Ascending aorta (tissue), 2 donors: ENCODE data around the gene LIN7A. TPM values are rescaled to one million over a fixed set of nuclear protein-coding genes. Genes with fewer than 3 reads are reported as not detected.

Source experiments
- DNase-seq, 2 donors: peaks; one replicate each; pipeline ENCODE4 v3.0.0-alpha.2; 2019; ENCODE audit warnings: low spot score in 2 of 2
- H3K27ac ChIP-seq, 2 donors: fragments of 200-600 bp; sonication (generic); one replicate each; pipeline ENCODE4 v1.5.1; 2016 to 2017; ENCODE audit warnings: mild to moderate bottlenecking in 1 of 2
- H3K27me3 ChIP-seq: fragments of 200-600 bp; sonication (generic); one replicate; pipeline ENCODE4 v1.5.1; 2017
- H3K36me3 ChIP-seq, 2 donors: fragments of 200-600 bp; sonication (generic); one replicate each; pipeline ENCODE4 v1.5.1; 2016
- H3K4me1 ChIP-seq, 2 donors: fragments of 200-600 bp; sonication (generic); one replicate each; pipeline ENCODE4 v1.5.1; 2016 to 2017; ENCODE audit warnings: mild to moderate bottlenecking in 1 of 2
- H3K4me3 ChIP-seq, 2 donors: fragments of 200-600 bp; sonication (generic); one replicate each; pipeline ENCODE4 v1.5.1; 2016 to 2017; ENCODE audit warnings: mild to moderate bottlenecking in 1 of 2
- H3K9me3 ChIP-seq, 2 donors: fragments of 200-600 bp; sonication (generic); one replicate each; pipeline ENCODE4 v1.5.1; 2016
- intact Hi-C: fragments of 100-400 bp; cut with DNase I; formaldehyde crosslinking; loops from one replicate; pipeline ENCODE4 v1.15.1; 2023
- total RNA-seq: library from RNA; depleted of rRNA; stranded (reverse); fragments of >200 nt; gene quantifications from one replicate; pipeline ENCODE4 v1.1.0, GENCODE V29; 2016
- TF ChIP-seq, protein P1 (sequence below), 3 experiments: fragments of 200-600 bp in 2 of 3; fragments of 450-650 bp in 1 of 3; sonication (generic) in 2 of 3; IDR thresholded peaks; one replicate each; pipeline ENCODE4 v1.5.1; 2016 to 2019; ENCODE audit warnings: antibody characterized with exemption in 3 of 3, mild to moderate bottlenecking in 1 of 3, moderate library complexity in 1 of 3

The LIN7A gene
- total RNA-seq, 1 donor from 2014 or later: 4.6 TPM

- intact Hi-C loops: no loop called here
- no peaks in the 10 kb centered on the region for H3K27me3 ChIP-seq
- TF ChIP-seq, protein P1, sequence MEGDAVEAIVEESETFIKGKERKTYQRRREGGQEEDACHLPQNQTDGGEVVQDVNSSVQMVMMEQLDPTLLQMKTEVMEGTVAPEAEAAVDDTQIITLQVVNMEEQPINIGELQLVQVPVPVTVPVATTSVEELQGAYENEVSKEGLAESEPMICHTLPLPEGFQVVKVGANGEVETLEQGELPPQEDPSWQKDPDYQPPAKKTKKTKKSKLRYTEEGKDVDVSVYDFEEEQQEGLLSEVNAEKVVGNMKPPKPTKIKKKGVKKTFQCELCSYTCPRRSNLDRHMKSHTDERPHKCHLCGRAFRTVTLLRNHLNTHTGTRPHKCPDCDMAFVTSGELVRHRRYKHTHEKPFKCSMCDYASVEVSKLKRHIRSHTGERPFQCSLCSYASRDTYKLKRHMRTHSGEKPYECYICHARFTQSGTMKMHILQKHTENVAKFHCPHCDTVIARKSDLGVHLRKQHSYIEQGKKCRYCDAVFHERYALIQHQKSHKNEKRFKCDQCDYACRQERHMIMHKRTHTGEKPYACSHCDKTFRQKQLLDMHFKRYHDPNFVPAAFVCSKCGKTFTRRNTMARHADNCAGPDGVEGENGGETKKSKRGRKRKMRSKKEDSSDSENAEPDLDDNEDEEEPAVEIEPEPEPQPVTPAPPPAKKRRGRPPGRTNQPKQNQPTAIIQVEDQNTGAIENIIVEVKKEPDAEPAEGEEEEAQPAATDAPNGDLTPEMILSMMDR (IDR thresholded peaks at IDR 0.05): no peak
- H3K27ac ChIP-seq: no peak overlapping the region
- no peaks in the 10 kb centered on the region for H3K9me3 ChIP-seq
- no peaks in the 10 kb centered on the region for H3K36me3 ChIP-seq
- DNase-seq: no peak
- no peaks in the 10 kb centered on the region for H3K4me1 ChIP-seq
- H3K4me3 ChIP-seq: no peak overlapping the region
Measured at GRCh38 chr12:80920006-80920405, 17.7 kb downstream of the LIN7A start.

DNA sequence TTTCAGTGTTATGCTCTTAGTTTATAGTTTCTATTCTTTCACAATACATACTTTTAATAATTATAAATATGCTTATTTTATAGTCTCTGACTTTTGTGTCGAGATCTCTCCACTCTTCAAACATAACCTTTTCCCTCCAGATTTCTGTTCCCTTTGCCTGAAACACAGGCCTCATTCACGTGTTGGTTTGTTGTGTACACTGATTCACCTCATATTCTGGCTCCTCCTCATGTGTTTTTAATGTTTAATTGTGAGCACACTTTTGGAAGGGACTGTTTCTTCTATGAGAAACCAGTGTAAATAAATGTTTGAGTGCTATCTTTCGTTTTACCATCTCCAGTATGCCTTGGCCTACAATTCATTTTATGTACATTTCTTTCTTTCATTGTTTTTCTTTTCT lies 20.1 kb downstream of the LIN7A start:
- no peaks in the 10 kb centered on the region for H3K27me3 ChIP-seq
- TF ChIP-seq, protein P1 (IDR thresholded peaks at IDR 0.05): no peak
- H3K4me1 ChIP-seq: no peaks in the 10 kb centered on the region
- no peak overlapping the region for H3K27ac ChIP-seq
- no peak for DNase-seq
- H3K9me3 ChIP-seq: no peaks in the 10 kb centered on the region
- no peak overlapping the region for H3K4me3 ChIP-seq
- intact Hi-C loops: no loop called here
- no peaks in the 10 kb centered on the region for H3K36me3 ChIP-seq

DNA sequence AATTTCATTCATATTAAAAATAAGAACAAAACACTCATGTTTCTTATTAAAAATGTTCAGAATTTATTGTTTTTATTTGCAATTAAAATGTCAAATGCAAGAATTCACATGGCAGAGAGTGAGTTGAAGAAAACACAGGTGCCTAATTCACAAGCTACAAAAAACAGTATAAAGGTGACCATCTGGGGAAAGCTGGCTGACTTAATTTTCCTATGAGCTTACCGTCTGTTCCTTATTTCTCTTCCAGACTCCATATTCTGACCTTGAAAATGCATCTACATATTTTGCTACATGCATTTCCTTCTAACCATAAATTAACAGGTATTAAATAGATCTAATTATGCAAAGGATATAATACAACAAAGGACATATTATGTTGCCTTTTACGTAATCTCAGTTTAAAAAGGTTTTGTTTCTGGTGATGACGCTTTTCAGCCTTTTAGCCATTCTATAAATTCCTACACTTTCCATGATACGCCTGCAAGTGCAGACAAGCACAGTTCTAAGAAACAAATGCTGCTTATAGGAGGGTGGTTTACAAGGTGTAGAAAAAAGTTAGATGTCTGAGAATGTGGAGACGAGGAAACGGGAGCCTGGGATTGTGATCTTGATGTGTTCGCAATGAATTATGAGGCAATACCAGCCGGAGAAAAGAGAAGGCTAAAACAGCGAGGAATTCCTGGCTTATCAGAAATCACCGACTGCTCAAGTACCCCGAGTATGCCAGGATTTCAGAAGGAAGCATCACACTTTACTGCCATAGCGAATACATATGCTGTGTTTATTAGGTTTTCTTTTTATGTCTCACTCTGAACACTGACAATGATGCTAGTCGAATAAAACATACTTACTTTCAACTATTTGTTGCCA lies 24.6 kb downstream of the LIN7A start:
- no peaks in the 10 kb centered on the region for H3K4me1 ChIP-seq
- TF ChIP-seq, protein P1 (IDR thresholded peaks at IDR 0.05): no peak
- H3K9me3 ChIP-seq: no peaks in the 10 kb centered on the region
- H3K27me3 ChIP-seq: no peaks in the 10 kb centered on the region
- intact Hi-C loops: no loop called here
- no peaks in the 10 kb centered on the region for H3K36me3 ChIP-seq
- H3K27ac ChIP-seq: no peak overlapping the region
- DNase-seq: no peak
- no peak overlapping the region for H3K4me3 ChIP-seq

GRCh38 chr12:80909370-80909769 lies 28.4 kb downstream of the LIN7A start:
- H3K9me3 ChIP-seq: no peaks in the 10 kb centered on the region
- TF ChIP-seq, protein P1 (IDR thresholded peaks at IDR 0.05): no peak
- no peak overlapping the region for H3K4me3 ChIP-seq
- no peaks in the 10 kb centered on the region for H3K4me1 ChIP-seq
- H3K27me3 ChIP-seq: no peaks in the 10 kb centered on the region
- intact Hi-C loops: no loop called here
- no peaks in the 10 kb centered on the region for H3K36me3 ChIP-seq
- no peak overlapping the region for H3K27ac ChIP-seq
- DNase-seq: no peak

DNA sequence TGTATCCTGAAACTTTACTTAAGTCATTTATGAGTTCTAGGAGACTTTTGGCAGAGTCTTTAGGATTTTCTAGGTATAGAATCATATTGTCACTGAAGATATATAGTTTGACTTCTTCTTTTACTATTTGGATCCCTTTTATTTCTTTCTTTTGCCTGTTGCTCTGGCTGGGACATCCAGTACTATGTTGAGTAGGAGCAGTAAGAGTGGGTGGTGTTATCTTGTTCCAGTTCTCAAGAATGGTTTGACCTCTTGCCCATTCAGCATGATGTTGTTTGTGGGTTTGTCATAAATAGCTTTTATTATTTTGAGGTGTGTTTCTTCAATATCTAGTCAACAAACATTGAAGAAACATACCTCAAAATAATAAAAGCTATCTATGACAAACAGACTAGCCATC lies 35.0 kb downstream of the LIN7A start:
- H3K27me3 ChIP-seq: no peaks in the 10 kb centered on the region
- no peak overlapping the region for H3K4me3 ChIP-seq
- no peaks in the 10 kb centered on the region for H3K9me3 ChIP-seq
- H3K4me1 ChIP-seq: no peaks in the 10 kb centered on the region
- DNase-seq: no peak
- no peak overlapping the region for H3K27ac ChIP-seq
- TF ChIP-seq, protein P1 (IDR thresholded peaks at IDR 0.05): no peak
- no peaks in the 10 kb centered on the region for H3K36me3 ChIP-seq
- intact Hi-C loops: no loop called here
